HepG2 (cell line): ENCODE data around the gene GADD45B. TPM values are rescaled to one million over a fixed set of nuclear protein-coding genes. Genes with fewer than 3 reads are reported as not detected.
A peak's percentile ranks its signal among the peaks of the same experiment; 100 is the strongest.

Experiments used
- ATAC-seq: fragments of 200-7000 bp; cut with Tn5 transposase; 3 replicates; pipeline ENCODE4 v1.9.1; 2020; ENCODE audit warnings: mild to moderate bottlenecking, moderate library complexity
- BruUV-seq: library from RNA; stranded (reverse); fragments of 400-500 nt; replicated peaks from 2 replicates; lab custom pipeline; 2021; lab: Mats Ljungman, UMichigan
- CTCF ChIA-PET: fragments of 300-600 bp; formaldehyde crosslinking; extraction: SDS; loops from one replicate; lab custom pipeline; 2021; ENCODE audit warnings: low total read pairs, inconsistent platforms, low intra/inter-chr PET ratio; lab: Yijun Ruan, JAX
- POLR2A ChIA-PET: fragments of 350-600 bp; sonication (Branson Sonifier 250); formaldehyde crosslinking; loops from one replicate; lab custom pipeline; 2020; ENCODE audit warnings: antibody characterized with exemption, inconsistent platforms; lab: Yijun Ruan, JAX
- DNase-seq: peaks from one replicate; pipeline ENCODE4 v3.0.0-alpha.2; 2015; ENCODE audit warnings: low spot score
- FAIRE-seq: peaks from 3 replicates; lab custom pipeline; 2011; peaks lifted over from hg19 to GRCh38; lab: Jason Lieb, UNC
- H2AFZ ChIP-seq: one replicate; pipeline ENCODE4 v1.6.1; 2011; ENCODE audit warnings: low read length, inconsistent platforms
- H3K27ac ChIP-seq: fragments of 300-600 bp; 3 replicates; pipeline ENCODE4 v1.8.0; 2011; ENCODE audit warnings: mixed run types, mild to moderate bottlenecking, mixed read lengths, low read length, inconsistent platforms; ENCODE audit not compliant: insufficient read depth; ENCODE audit errors: extremely low read length
- H3K27me3 ChIP-seq, 2 experiments: fragments of 200-600 bp in 1 of 2; 2 replicates in 1 of 2; 3 replicates in 1 of 2; pipeline versions ENCODE4 v1.6.0 to v1.8.0; 2011; ENCODE audit warnings: low read length in 2 of 2, mild to moderate bottlenecking in 2 of 2, moderate library complexity in 2 of 2, inconsistent platforms in 1 of 2; ENCODE audit not compliant: insufficient read depth in 2 of 2, control insufficient read depth in 1 of 2
- H3K36me3 ChIP-seq, 2 experiments: fragments of 200-600 bp in 1 of 2; replicated peaks in 1 of 2; 2 replicates in 1 of 2; 3 replicates in 1 of 2; pipeline versions ENCODE4 v1.5.1 to v1.8.0; 2011; ENCODE audit warnings: low read length in 2 of 2, inconsistent platforms in 1 of 2; ENCODE audit not compliant: insufficient read depth in 2 of 2, control insufficient read depth in 1 of 2
- H3K4me1 ChIP-seq: 2 replicates; pipeline ENCODE4 v1.5.1; 2012; ENCODE audit warnings: low read length, inconsistent platforms; ENCODE audit not compliant: insufficient read depth
- H3K4me2 ChIP-seq: 2 replicates; pipeline ENCODE4 v1.6.0; 2011; ENCODE audit warnings: low read depth, low read length, inconsistent platforms
- H3K4me3 ChIP-seq, 3 experiments: fragments of 200-600 bp in 1 of 3; sonication (generic), shearing (Covaris generic) in 1 of 3; replicated peaks in 1 of 3; 2 replicates each; pipeline ENCODE4 v1.5.1; 2011 to 2016; ENCODE audit warnings: low read length in 3 of 3, inconsistent platforms in 2 of 3, low read depth in 2 of 3, mild to moderate bottlenecking in 2 of 3, control low read depth in 1 of 3, mixed read lengths in 1 of 3; ENCODE audit not compliant: insufficient read depth in 1 of 3
- H3K79me2 ChIP-seq: one replicate; pipeline ENCODE4 v1.6.1; 2011; ENCODE audit warnings: low read length, inconsistent platforms; ENCODE audit not compliant: insufficient read depth
- H3K9ac ChIP-seq: 2 replicates; pipeline ENCODE4 v1.6.0; 2011; ENCODE audit warnings: mild to moderate bottlenecking, low read depth, low read length, inconsistent platforms; ENCODE audit not compliant: insufficient read depth
- H3K9me3 ChIP-seq: 2 replicates; pipeline ENCODE4 v1.5.1; 2012; ENCODE audit warnings: mild to moderate bottlenecking, low read length
- H4K20me1 ChIP-seq: 2 replicates; pipeline ENCODE4 v1.6.0; 2011; ENCODE audit warnings: inconsistent platforms, mild to moderate bottlenecking, low read length, moderate library complexity; ENCODE audit not compliant: insufficient read depth
- ATRX ChIP-seq: sonication (generic); formaldehyde crosslinking; IDR thresholded peaks from 2 replicates; pipeline ENCODE4 v1.4.0; 2020; ENCODE audit warnings: missing genetic modification reagents, borderline replicate concordance
- BCL6 ChIP-seq: IDR thresholded peaks from 2 replicates; pipeline ENCODE4 v1.6.1; 2016; ENCODE audit warnings: missing genetic modification reagents, missing compliant biosample characterization
- BORCS8-MEF2B ChIP-seq: sonication (generic); formaldehyde crosslinking; IDR thresholded peaks from 2 replicates; pipeline ENCODE4 v1.8.0; 2022; ENCODE audit warnings: mild to moderate bottlenecking, missing genetic modification reagents
- CENPT ChIP-seq: sonication (generic); formaldehyde crosslinking; IDR thresholded peaks from 2 replicates; pipeline ENCODE4 v1.8.0; 2022; ENCODE audit warnings: low read depth, mild to moderate bottlenecking, moderate library complexity, missing genetic modification reagents
- CREB1 ChIP-seq, 2 experiments: fragments of 450-650 bp in 1 of 2; IDR thresholded peaks; 2 replicates each; pipeline ENCODE4 v1.6.1; 2016 to 2017; ENCODE audit warnings: control low read depth in 1 of 2, mild to moderate bottlenecking in 1 of 2, missing compliant biosample characterization in 1 of 2, missing genetic modification characterization in 1 of 2
- FOSL2 ChIP-seq: sonication (generic); formaldehyde crosslinking; IDR thresholded peaks from 2 replicates; pipeline ENCODE4 v1.4.0; 2020; ENCODE audit warnings: missing genetic modification reagents
- GZF1 ChIP-seq: sonication (generic); formaldehyde crosslinking; IDR thresholded peaks from 2 replicates; pipeline ENCODE4 v1.5.1; 2020; ENCODE audit warnings: mild to moderate bottlenecking, missing genetic modification reagents
- HCFC1 ChIP-seq: fragments of 150-350 bp; IDR thresholded peaks from 2 replicates; pipeline ENCODE4 v1.6.1; 2014; ENCODE audit warnings: low read depth, low read length
- HNF4A ChIP-seq: sonication (generic); formaldehyde crosslinking; IDR thresholded peaks from 2 replicates; pipeline ENCODE4 v1.4.0; 2020; ENCODE audit warnings: missing genetic modification reagents
- MIER3 ChIP-seq: IDR thresholded peaks from 2 replicates; pipeline ENCODE4 v1.6.1; 2016; ENCODE audit warnings: missing compliant biosample characterization, borderline replicate concordance
- NCOR1 ChIP-seq: fragments of 200-600 bp; sonication (generic); IDR thresholded peaks from 2 replicates; pipeline ENCODE4 v1.7.0; 2017; ENCODE audit warnings: antibody characterized with exemption, low read length, borderline replicate concordance
- NFRKB ChIP-seq: fragments of 450-650 bp; IDR thresholded peaks from 2 replicates; pipeline ENCODE4 v1.6.1; 2017
- ZBTB21 ChIP-seq: sonication (generic); formaldehyde crosslinking; IDR thresholded peaks from 2 replicates; pipeline ENCODE4 v1.4.0; 2020; ENCODE audit warnings: missing genetic modification reagents
- ZMYM4 ChIP-seq: sonication (generic); formaldehyde crosslinking; IDR thresholded peaks from 2 replicates; pipeline ENCODE4 v1.8.1; 2023; ENCODE audit warnings: mild to moderate bottlenecking, missing genetic modification reagents
- ZNF329 ChIP-seq: sonication (generic); formaldehyde crosslinking; IDR thresholded peaks from 2 replicates; pipeline ENCODE4 v1.9.0; 2021; ENCODE audit warnings: low read depth, mild to moderate bottlenecking, missing genetic modification reagents
- ZNF451 ChIP-seq: sonication (generic); formaldehyde crosslinking; IDR thresholded peaks from 2 replicates; pipeline ENCODE4 v1.5.0; 2020; ENCODE audit warnings: mild to moderate bottlenecking, missing genetic modification reagents
- ZNF839 ChIP-seq: sonication (generic); formaldehyde crosslinking; IDR thresholded peaks from 2 replicates; pipeline ENCODE4 v1.4.0; 2020; ENCODE audit warnings: missing genetic modification reagents, mild to moderate bottlenecking, borderline replicate concordance
- WGBS: methylation state at CpG from one replicate; pipeline ENCODE4 v1.1.6; 2017; ENCODE audit warnings: low lambda C conversion rate; 5-methylcytosine and 5-hydroxymethylcytosine counted together
- in situ Hi-C: cut with HindIII; loops from 2 replicates; pipeline ENCODE4 v1.10.0; 2017; ENCODE audit warnings: low pct_unique_long_range_greater_than_20kb; ENCODE audit not compliant: extremely low pct_ligation_motif_present
- intact Hi-C: fragments of 100-400 bp; cut with micrococcal nuclease; formaldehyde crosslinking; loops from one replicate; pipeline ENCODE4 v1.10.0; 2022; ENCODE audit not compliant: unreplicated experiment
- polyA plus RNA-seq, 8 experiments: library from polyadenylated mRNA; depleted of rRNA in 3 of 8; stranded (reverse) in 7 of 8; unstranded in 1 of 8; fragments of >200 nt; fragmentation: Illumina TruSeq in 4 of 8; extraction: Trizol in 4 of 8; gene quantifications; 2 replicates each; pipeline versions ENCODE4 v1.2.1 to v1.2.3, GENCODE V29; 2011 to 2016; ENCODE audit warnings: low read depth in 4 of 8, missing spikeins in 1 of 8, mixed read lengths in 1 of 8; ENCODE audit not compliant: insufficient read depth in 1 of 8
- total RNA-seq, 5 experiments: library from RNA; depleted of rRNA; stranded (reverse); fragments of >200 nt; fragmentation: Illumina TruSeq; extraction: Trizol; gene quantifications; 2 replicates each; pipeline ENCODE4 v1.2.3, GENCODE V29; 2016; ENCODE audit warnings: low read depth in 1 of 5
- TF ChIP-seq, protein P1 (sequence below): IDR thresholded peaks from 2 replicates; pipeline ENCODE4 v1.6.1; 2016; ENCODE audit warnings: mild to moderate bottlenecking
- TF ChIP-seq, protein P2 (sequence below): IDR thresholded peaks from 2 replicates; pipeline ENCODE4 v1.6.1; 2016; ENCODE audit warnings: missing genetic modification reagents, missing compliant biosample characterization
- TF ChIP-seq, protein P3 (sequence below): sonication (generic); formaldehyde crosslinking; IDR thresholded peaks from 2 replicates; pipeline ENCODE4 v1.4.0; 2020; ENCODE audit warnings: missing genetic modification reagents

GADD45B gene
- total and polyA plus RNA-seq, 2 of the 13 experiments (the other 11 are each of a cell fraction or from before 2014, with no cell fraction given), result 4.6 to 34.1 TPM

DNA sequence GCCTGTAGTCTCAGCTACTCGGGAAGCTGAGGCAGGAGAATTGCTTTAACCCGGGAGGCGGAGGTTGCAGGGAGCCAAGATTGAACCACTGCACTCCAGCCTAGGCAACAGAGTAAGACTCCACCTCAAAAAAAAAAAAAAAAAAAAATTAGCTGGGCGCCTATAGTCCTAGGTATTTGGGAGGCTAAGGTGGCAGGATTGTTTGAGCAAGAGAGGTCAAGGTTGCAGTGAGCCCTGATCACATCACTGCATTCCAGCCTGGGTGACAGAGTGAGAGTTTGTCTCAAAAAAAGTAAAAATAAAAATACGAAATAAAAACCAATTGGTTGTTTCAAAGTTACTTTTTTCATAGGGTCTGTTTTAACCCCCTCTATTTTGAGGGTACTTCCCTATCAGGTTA is 17.9 kb upstream of the GADD45B start:
- H3K27ac ChIP-seq, result peak overlapping the region; percentile 86
- BruUV-seq, result no TSS peak
- H2AFZ ChIP-seq, result no peak overlapping the region
- H3K4me3 ChIP-seq, result peak overlapping the region in 1 of 3 experiments; percentile 95; a peak in 1 of 6 replicates
- peak; percentile 86 for FAIRE-seq
- ChIA-PET POLR2A (interaction anchor here (1.1 to 3.5 kb wide), 5 partner anchors 18 to 162 kb away, joined by 3 to 49 read pairs (median 8); partner anchors contain the start of genes GADD45B and TIMM13), CTCF (no interaction called here)
- peaks cover 62% of the 10 kb centered on the region for H3K4me1 ChIP-seq
- H4K20me1 ChIP-seq, result 0 out of 2 replicates have a peak, but pooled peaks cover 9% of the 10 kb centered on the region
- intact Hi-C loops (no loop called here), in situ Hi-C loops (no loop called here)
- no peaks in the 10 kb centered on the region for H3K9me3 ChIP-seq
- H3K36me3 ChIP-seq, result 0 out of 5 replicates have a peak, but pooled peaks cover 0 to 2% of the 10 kb centered on the region in 2 experiments
- WGBS, result 0% methylated on average over 5 of the region's 5 CpGs
- ATAC-seq, result peak; percentile 37
- 0 out of 2 replicates have a peak overlapping the region, but pooled peaks have one; percentile 5 for H3K9ac ChIP-seq
- peak overlapping the region; percentile 97 for H3K4me2 ChIP-seq
- H3K27me3 ChIP-seq, result no peaks in the 10 kb centered on the region
- peaks cover 36% of the 10 kb centered on the region for H3K79me2 ChIP-seq
- peak; percentile 88 for DNase-seq
- TF ChIP-seq CREB1 (IDR thresholded peaks at IDR 0.05) (no peak), CREB1 (CRISPR knock-in tag; IDR thresholded peaks at IDR 0.05) (0 out of 2 replicates have a peak, but pooled peaks have one; percentile 18), NFRKB (no peak), HCFC1 (no peak), NCOR1 (peak; percentile 59; the same call in 1 of the 2 replicates), ZBTB21 (CRISPR knock-in tag) (no peak), ATRX (CRISPR knock-in tag) (no peak), CENPT (CRISPR knock-in tag) (no peak), GZF1 (CRISPR knock-in tag) (peak; percentile 98), ZMYM4 (no peak), MIER3 (CRISPR knock-in tag) (peak; percentile 25; the same call in 1 of the 2 replicates), ZNF839 (no peak), HNF4A (peak; percentile 36; the same call in 1 of the 2 replicates), ZNF451 (no peak), BCL6 (peak; percentile 70), FOSL2 (CRISPR knock-in tag) (peak; percentile 39; the same call in 1 of the 2 replicates), ZNF329 (CRISPR knock-in tag) (no peak), BORCS8-MEF2B (no peak)
- TF ChIP-seq, protein P1, sequence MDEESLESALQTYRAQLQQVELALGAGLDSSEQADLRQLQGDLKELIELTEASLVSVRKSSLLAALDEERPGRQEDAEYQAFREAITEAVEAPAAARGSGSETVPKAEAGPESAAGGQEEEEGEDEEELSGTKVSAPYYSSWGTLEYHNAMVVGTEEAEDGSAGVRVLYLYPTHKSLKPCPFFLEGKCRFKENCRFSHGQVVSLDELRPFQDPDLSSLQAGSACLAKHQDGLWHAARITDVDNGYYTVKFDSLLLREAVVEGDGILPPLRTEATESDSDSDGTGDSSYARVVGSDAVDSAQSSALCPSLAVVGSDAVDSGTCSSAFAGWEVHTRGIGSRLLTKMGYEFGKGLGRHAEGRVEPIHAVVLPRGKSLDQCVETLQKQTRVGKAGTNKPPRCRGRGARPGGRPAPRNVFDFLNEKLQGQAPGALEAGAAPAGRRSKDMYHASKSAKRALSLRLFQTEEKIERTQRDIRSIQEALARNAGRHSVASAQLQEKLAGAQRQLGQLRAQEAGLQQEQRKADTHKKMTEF (CRISPR knock-in tag), result no peak
- TF ChIP-seq, protein P2, sequence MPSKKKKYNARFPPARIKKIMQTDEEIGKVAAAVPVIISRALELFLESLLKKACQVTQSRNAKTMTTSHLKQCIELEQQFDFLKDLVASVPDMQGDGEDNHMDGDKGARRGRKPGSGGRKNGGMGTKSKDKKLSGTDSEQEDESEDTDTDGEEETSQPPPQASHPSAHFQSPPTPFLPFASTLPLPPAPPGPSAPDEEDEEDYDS, result no peak
- TF ChIP-seq, protein P3, sequence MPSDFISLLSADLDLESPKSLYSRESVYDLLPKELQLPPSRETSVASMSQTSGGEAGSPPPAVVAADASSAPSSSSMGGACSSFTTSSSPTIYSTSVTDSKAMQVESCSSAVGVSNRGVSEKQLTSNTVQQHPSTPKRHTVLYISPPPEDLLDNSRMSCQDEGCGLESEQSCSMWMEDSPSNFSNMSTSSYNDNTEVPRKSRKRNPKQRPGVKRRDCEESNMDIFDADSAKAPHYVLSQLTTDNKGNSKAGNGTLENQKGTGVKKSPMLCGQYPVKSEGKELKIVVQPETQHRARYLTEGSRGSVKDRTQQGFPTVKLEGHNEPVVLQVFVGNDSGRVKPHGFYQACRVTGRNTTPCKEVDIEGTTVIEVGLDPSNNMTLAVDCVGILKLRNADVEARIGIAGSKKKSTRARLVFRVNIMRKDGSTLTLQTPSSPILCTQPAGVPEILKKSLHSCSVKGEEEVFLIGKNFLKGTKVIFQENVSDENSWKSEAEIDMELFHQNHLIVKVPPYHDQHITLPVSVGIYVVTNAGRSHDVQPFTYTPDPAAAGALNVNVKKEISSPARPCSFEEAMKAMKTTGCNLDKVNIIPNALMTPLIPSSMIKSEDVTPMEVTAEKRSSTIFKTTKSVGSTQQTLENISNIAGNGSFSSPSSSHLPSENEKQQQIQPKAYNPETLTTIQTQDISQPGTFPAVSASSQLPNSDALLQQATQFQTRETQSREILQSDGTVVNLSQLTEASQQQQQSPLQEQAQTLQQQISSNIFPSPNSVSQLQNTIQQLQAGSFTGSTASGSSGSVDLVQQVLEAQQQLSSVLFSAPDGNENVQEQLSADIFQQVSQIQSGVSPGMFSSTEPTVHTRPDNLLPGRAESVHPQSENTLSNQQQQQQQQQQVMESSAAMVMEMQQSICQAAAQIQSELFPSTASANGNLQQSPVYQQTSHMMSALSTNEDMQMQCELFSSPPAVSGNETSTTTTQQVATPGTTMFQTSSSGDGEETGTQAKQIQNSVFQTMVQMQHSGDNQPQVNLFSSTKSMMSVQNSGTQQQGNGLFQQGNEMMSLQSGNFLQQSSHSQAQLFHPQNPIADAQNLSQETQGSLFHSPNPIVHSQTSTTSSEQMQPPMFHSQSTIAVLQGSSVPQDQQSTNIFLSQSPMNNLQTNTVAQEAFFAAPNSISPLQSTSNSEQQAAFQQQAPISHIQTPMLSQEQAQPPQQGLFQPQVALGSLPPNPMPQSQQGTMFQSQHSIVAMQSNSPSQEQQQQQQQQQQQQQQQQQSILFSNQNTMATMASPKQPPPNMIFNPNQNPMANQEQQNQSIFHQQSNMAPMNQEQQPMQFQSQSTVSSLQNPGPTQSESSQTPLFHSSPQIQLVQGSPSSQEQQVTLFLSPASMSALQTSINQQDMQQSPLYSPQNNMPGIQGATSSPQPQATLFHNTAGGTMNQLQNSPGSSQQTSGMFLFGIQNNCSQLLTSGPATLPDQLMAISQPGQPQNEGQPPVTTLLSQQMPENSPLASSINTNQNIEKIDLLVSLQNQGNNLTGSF (CRISPR knock-in tag), result no peak
